Right lobe of liver (tissue), 4 donors: ENCODE measurements around the gene FRG1.

Experiments
- POLR2A ChIP-seq: fragments of 450-650 bp; IDR thresholded peaks from one replicate; pipeline ENCODE4 v1.6.1; 2017; ENCODE audit warnings: antibody characterized with exemption, mild to moderate bottlenecking
- TF ChIP-seq, protein P1 (sequence below), 4 donors: fragments of 200-600 bp in 3 of 4; fragments of 450-650 bp in 1 of 4; IDR thresholded peaks; one replicate each; pipeline versions ENCODE4 v1.5.1 to v1.8.0; 2016 to 2022; ENCODE audit warnings: antibody characterized with exemption in 4 of 4, mild to moderate bottlenecking in 2 of 4
- donor health status: DM: no; HTN: no; CAD: no.
- donor health status: DM: no; HTN: no; CAD: no.
- donor health status: DM: no; HTN: yes; CAD: no.

DNA sequence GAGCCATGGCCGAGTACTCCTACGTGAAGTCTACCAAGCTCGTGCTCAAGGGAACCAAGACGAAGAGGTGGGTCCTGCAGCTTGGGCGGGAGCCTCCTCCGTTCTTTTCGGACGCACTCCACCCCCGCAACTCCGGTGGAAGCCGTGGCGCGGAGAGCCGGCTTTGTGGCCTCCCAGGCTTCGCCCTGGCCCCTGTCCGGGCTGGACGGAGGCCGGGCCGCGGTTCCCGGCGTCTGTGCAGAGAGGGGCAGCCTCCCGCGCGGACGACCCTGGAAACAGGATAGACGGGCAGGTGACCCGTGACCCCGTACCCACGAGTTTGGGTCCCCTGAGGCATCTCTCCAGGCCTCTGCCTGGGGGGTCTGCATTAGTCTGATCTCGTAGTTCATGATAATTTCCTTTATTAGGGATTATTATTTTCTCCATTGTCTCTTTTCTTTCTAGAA lies 356 bp downstream of the FRG1 start:
- TF ChIP-seq, protein P1, sequence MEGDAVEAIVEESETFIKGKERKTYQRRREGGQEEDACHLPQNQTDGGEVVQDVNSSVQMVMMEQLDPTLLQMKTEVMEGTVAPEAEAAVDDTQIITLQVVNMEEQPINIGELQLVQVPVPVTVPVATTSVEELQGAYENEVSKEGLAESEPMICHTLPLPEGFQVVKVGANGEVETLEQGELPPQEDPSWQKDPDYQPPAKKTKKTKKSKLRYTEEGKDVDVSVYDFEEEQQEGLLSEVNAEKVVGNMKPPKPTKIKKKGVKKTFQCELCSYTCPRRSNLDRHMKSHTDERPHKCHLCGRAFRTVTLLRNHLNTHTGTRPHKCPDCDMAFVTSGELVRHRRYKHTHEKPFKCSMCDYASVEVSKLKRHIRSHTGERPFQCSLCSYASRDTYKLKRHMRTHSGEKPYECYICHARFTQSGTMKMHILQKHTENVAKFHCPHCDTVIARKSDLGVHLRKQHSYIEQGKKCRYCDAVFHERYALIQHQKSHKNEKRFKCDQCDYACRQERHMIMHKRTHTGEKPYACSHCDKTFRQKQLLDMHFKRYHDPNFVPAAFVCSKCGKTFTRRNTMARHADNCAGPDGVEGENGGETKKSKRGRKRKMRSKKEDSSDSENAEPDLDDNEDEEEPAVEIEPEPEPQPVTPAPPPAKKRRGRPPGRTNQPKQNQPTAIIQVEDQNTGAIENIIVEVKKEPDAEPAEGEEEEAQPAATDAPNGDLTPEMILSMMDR (IDR thresholded peaks at IDR 0.05) = no peak
- no peak for TF ChIP-seq POLR2A
